HEK293 (cell line): Measurements from ENCODE around the gene ZSCAN25.

Experiments
- CTCF ChIA-PET: fragments of 350-600 bp; formaldehyde crosslinking; extraction: SDS; loops from one replicate; lab custom pipeline; 2021; ENCODE audit warnings: antibody characterized with exemption; lab: Yijun Ruan, JAX
- POLR2A ChIA-PET: fragments of 300-600 bp; formaldehyde crosslinking; extraction: SDS; loops from one replicate; lab custom pipeline; 2020; ENCODE audit warnings: antibody characterized with exemption, inconsistent platforms; lab: Yijun Ruan, JAX
- H3K27ac ChIP-seq: fragments of 200-500 bp; sonication (Bioruptor generic); 2 replicates; pipeline ENCODE4 v1.5.1; 2014; ENCODE audit warnings: low read depth, low read length, control low read depth, inconsistent platforms; ENCODE audit errors: extremely low read depth
- H3K36me3 ChIP-seq, 2 experiments: fragments of 200-500 bp in 1 of 2; sonication (Bioruptor generic) in 1 of 2; 1 replicate in 1 of 2; 2 replicates in 1 of 2; pipeline ENCODE4 v1.5.1; 2014 to 2017; ENCODE audit warnings: inconsistent platforms in 2 of 2, low read length in 2 of 2; ENCODE audit not compliant: control insufficient read depth in 2 of 2, insufficient read depth in 1 of 2
- H3K4me1 ChIP-seq: fragments of 200-500 bp; sonication (Bioruptor generic); 2 replicates; pipeline ENCODE4 v1.5.1; 2014; ENCODE audit warnings: mild to moderate bottlenecking, low read length, inconsistent platforms; ENCODE audit not compliant: control insufficient read depth, insufficient read depth
- H3K4me3 ChIP-seq: 2 replicates; pipeline ENCODE4 v1.5.1; 2011; ENCODE audit warnings: low read depth, mild to moderate bottlenecking, control low read depth, low read length, moderate library complexity
- H3K9me3 ChIP-seq: fragments of 200-500 bp; sonication (Bioruptor generic); 2 replicates; pipeline ENCODE4 v1.5.1; 2014; ENCODE audit warnings: low read depth, low read length, inconsistent platforms; ENCODE audit not compliant: control insufficient read depth, insufficient read depth
- GFI1B ChIP-seq: fragments of 450-650 bp; formaldehyde crosslinking; IDR thresholded peaks from 2 replicates; pipeline ENCODE4 v1.5.1; 2016; ENCODE audit warnings: missing biosample characterization, missing genetic modification characterization
- KLF10 ChIP-seq: fragments of 450-650 bp; IDR thresholded peaks from 2 replicates; pipeline ENCODE4 v1.5.1; 2018; ENCODE audit warnings: missing biosample characterization, mild to moderate bottlenecking, missing genetic modification characterization
- KLF16 ChIP-seq: fragments of 450-650 bp; formaldehyde crosslinking; IDR thresholded peaks from 2 replicates; pipeline ENCODE4 v1.5.1; 2017; ENCODE audit warnings: missing biosample characterization, missing genetic modification characterization
- KLF8 ChIP-seq: fragments of 450-650 bp; formaldehyde crosslinking; IDR thresholded peaks from 2 replicates; pipeline ENCODE4 v1.5.1; 2016; ENCODE audit warnings: missing biosample characterization, missing genetic modification characterization
- RBAK ChIP-seq: fragments of 450-650 bp; formaldehyde crosslinking; IDR thresholded peaks from 2 replicates; pipeline ENCODE4 v1.5.1; 2016; ENCODE audit warnings: missing biosample characterization, missing genetic modification characterization
- SP7 ChIP-seq: fragments of 450-650 bp; formaldehyde crosslinking; IDR thresholded peaks from 2 replicates; pipeline ENCODE4 v1.5.1; 2016; ENCODE audit warnings: missing biosample characterization, missing genetic modification characterization
- YY1 ChIP-seq: fragments of 450-650 bp; formaldehyde crosslinking; IDR thresholded peaks from 2 replicates; pipeline ENCODE4 v1.5.1; 2018; ENCODE audit warnings: missing biosample characterization, missing genetic modification characterization
- YY2 ChIP-seq: fragments of 450-650 bp; formaldehyde crosslinking; IDR thresholded peaks from 2 replicates; pipeline ENCODE4 v1.5.1; 2016; ENCODE audit warnings: missing biosample characterization, missing genetic modification characterization
- ZBTB10 ChIP-seq: fragments of 450-650 bp; formaldehyde crosslinking; IDR thresholded peaks from 2 replicates; pipeline ENCODE4 v1.5.1; 2016; ENCODE audit warnings: missing biosample characterization, missing genetic modification characterization
- ZBTB20 ChIP-seq: fragments of 450-650 bp; formaldehyde crosslinking; IDR thresholded peaks from 2 replicates; pipeline ENCODE4 v1.5.1; 2016; ENCODE audit warnings: missing biosample characterization, missing genetic modification characterization
- ZBTB48 ChIP-seq: fragments of 450-650 bp; formaldehyde crosslinking; IDR thresholded peaks from 2 replicates; pipeline ENCODE4 v1.5.1; 2016; ENCODE audit warnings: missing biosample characterization, missing genetic modification characterization
- ZFP3 ChIP-seq: fragments of 450-650 bp; formaldehyde crosslinking; IDR thresholded peaks from 2 replicates; pipeline ENCODE4 v1.5.1; 2016; ENCODE audit warnings: low read depth, missing biosample characterization, missing genetic modification characterization
- ZIC2 ChIP-seq: fragments of 450-650 bp; formaldehyde crosslinking; IDR thresholded peaks from 2 replicates; pipeline ENCODE4 v1.5.1; 2016; ENCODE audit warnings: missing biosample characterization, missing genetic modification characterization
- ZNF10 ChIP-seq: fragments of 450-650 bp; formaldehyde crosslinking; IDR thresholded peaks from 2 replicates; pipeline ENCODE4 v1.5.1; 2017; ENCODE audit warnings: missing biosample characterization, missing genetic modification characterization
- ZNF121 ChIP-seq: fragments of 450-650 bp; formaldehyde crosslinking; IDR thresholded peaks from 2 replicates; pipeline ENCODE4 v1.5.1; 2016; ENCODE audit warnings: missing biosample characterization, missing genetic modification characterization
- ZNF133 ChIP-seq: fragments of 450-650 bp; formaldehyde crosslinking; IDR thresholded peaks from 2 replicates; pipeline ENCODE4 v1.5.1; 2016; ENCODE audit warnings: missing biosample characterization, missing genetic modification characterization
- ZNF2 ChIP-seq: fragments of 450-650 bp; formaldehyde crosslinking; IDR thresholded peaks from 2 replicates; pipeline ENCODE4 v1.5.1; 2016; ENCODE audit warnings: missing biosample characterization, missing genetic modification characterization
- ZNF394 ChIP-seq: fragments of 450-650 bp; formaldehyde crosslinking; IDR thresholded peaks from 2 replicates; pipeline ENCODE4 v1.5.1; 2016; ENCODE audit warnings: missing biosample characterization, missing genetic modification characterization, mild to moderate bottlenecking, moderate library complexity, borderline replicate concordance
- ZNF510 ChIP-seq: fragments of 450-650 bp; formaldehyde crosslinking; IDR thresholded peaks from 2 replicates; pipeline ENCODE4 v1.5.1; 2018; ENCODE audit warnings: mild to moderate bottlenecking, missing genetic modification characterization, missing biosample characterization; ENCODE audit not compliant: insufficient replicate concordance
- ZNF548 ChIP-seq: fragments of 450-650 bp; formaldehyde crosslinking; IDR thresholded peaks from 2 replicates; pipeline ENCODE4 v1.5.1; 2016; ENCODE audit warnings: missing biosample characterization, missing genetic modification characterization
- ZNF623 ChIP-seq: fragments of 450-650 bp; formaldehyde crosslinking; IDR thresholded peaks from 2 replicates; pipeline ENCODE4 v1.5.1; 2016; ENCODE audit warnings: missing biosample characterization, missing genetic modification characterization
- ZNF660 ChIP-seq: fragments of 450-650 bp; IDR thresholded peaks from 2 replicates; pipeline ENCODE4 v1.5.1; 2018; ENCODE audit warnings: missing biosample characterization, mild to moderate bottlenecking, missing genetic modification characterization
- ZNF707 ChIP-seq: fragments of 450-650 bp; formaldehyde crosslinking; IDR thresholded peaks from 2 replicates; pipeline ENCODE4 v1.5.1; 2016; ENCODE audit warnings: missing biosample characterization, missing genetic modification characterization
- ZNF791 ChIP-seq: fragments of 450-650 bp; formaldehyde crosslinking; IDR thresholded peaks from 2 replicates; pipeline ENCODE4 v1.5.1; 2016; ENCODE audit warnings: missing biosample characterization, missing genetic modification characterization
- ZNF843 ChIP-seq: fragments of 450-650 bp; formaldehyde crosslinking; IDR thresholded peaks from 2 replicates; pipeline ENCODE4 v1.5.1; 2016; ENCODE audit warnings: missing biosample characterization, missing genetic modification characterization
- TF ChIP-seq, protein P1 (sequence below): fragments of 450-650 bp; formaldehyde crosslinking; IDR thresholded peaks from 2 replicates; pipeline ENCODE4 v1.5.1; 2016; ENCODE audit warnings: missing biosample characterization, missing genetic modification characterization
- TF ChIP-seq, protein P2 (sequence below): fragments of 450-650 bp; formaldehyde crosslinking; IDR thresholded peaks from 2 replicates; pipeline ENCODE4 v1.5.1; 2017; ENCODE audit warnings: missing biosample characterization, missing genetic modification characterization
- TF ChIP-seq, protein P3 (sequence below): fragments of 450-650 bp; formaldehyde crosslinking; IDR thresholded peaks from 2 replicates; pipeline ENCODE4 v1.5.1; 2016; ENCODE audit warnings: missing biosample characterization, missing genetic modification characterization

ZSCAN25 gene

GRCh38 chr7:99623702-99624447 is 7.1 kb downstream of the ZSCAN25 start:
- no peak for TF ChIP-seq ZNF394 (tag by site-specific recombination)
- no peak for TF ChIP-seq KLF8
- TF ChIP-seq ZBTB20 (tag by site-specific recombination): no peak
- no peak for TF ChIP-seq ZNF843 (tag by site-specific recombination)
- no peak for TF ChIP-seq ZNF660 (tag by site-specific recombination)
- no peak for TF ChIP-seq GFI1B (tag by site-specific recombination)
- TF ChIP-seq ZNF510 (tag by site-specific recombination): no peak
- TF ChIP-seq ZNF548 (tag by site-specific recombination): no peak
- no peak for TF ChIP-seq SP7 (tag by site-specific recombination)
- TF ChIP-seq, protein P1, sequence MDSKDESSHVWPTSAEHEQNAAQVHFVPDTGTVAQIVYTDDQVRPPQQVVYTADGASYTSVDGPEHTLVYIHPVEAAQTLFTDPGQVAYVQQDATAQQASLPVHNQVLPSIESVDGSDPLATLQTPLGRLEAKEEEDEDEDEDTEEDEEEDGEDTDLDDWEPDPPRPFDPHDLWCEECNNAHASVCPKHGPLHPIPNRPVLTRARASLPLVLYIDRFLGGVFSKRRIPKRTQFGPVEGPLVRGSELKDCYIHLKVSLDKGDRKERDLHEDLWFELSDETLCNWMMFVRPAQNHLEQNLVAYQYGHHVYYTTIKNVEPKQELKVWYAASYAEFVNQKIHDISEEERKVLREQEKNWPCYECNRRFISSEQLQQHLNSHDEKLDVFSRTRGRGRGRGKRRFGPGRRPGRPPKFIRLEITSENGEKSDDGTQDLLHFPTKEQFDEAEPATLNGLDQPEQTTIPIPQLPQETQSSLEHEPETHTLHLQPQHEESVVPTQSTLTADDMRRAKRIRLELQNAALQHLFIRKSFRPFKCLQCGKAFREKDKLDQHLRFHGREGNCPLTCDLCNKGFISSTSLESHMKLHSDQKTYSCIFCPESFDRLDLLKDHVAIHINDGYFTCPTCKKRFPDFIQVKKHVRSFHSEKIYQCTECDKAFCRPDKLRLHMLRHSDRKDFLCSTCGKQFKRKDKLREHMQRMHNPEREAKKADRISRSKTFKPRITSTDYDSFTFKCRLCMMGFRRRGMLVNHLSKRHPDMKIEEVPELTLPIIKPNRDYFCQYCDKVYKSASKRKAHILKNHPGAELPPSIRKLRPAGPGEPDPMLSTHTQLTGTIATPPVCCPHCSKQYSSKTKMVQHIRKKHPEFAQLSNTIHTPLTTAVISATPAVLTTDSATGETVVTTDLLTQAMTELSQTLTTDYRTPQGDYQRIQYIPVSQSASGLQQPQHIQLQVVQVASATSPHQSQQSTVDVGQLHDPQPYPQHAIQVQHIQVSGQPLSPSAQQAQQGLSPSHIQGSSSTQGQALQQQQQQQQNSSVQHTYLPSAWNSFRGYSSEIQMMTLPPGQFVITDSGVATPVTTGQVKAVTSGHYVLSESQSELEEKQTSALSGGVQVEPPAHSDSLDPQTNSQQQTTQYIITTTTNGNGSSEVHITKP (tag by site-specific recombination): no peak
- no peak for TF ChIP-seq ZBTB48
- no peak for TF ChIP-seq ZNF623
- TF ChIP-seq ZNF121: no peak
- TF ChIP-seq ZFP3 (tag by site-specific recombination): no peak
- TF ChIP-seq YY1 (tag by site-specific recombination): no peak
- TF ChIP-seq RBAK (tag by site-specific recombination): no peak
- no peak for TF ChIP-seq ZBTB10 (tag by site-specific recombination)
- no peak for TF ChIP-seq ZIC2 (tag by site-specific recombination)
- no peak for TF ChIP-seq YY2 (tag by site-specific recombination)
- Histone ChIP-seq H3K4me3 (no peak overlapping the region), H3K27ac (no peak overlapping the region), H3K36me3 (peaks cover 60 to 98% of the 10 kb centered on the region in 2 experiments), H3K4me1 (no peaks in the 10 kb centered on the region), H3K9me3 (no peaks in the 10 kb centered on the region)
- ChIA-PET POLR2A (no interaction called here), CTCF (no interaction called here)

- ChIA-PET POLR2A (no interaction called here), CTCF (no interaction called here)
- Histone ChIP-seq H3K9me3 (no peaks in the 10 kb centered on the region), H3K36me3 (peaks cover 58 to 98% of the 10 kb centered on the region in 2 experiments), H3K4me1 (no peaks in the 10 kb centered on the region), H3K4me3 (no peak overlapping the region), H3K27ac (no peak overlapping the region)
- TF ChIP-seq ZNF791 (tag by site-specific recombination): no peak
- no peak for TF ChIP-seq ZNF707
- no peak for TF ChIP-seq KLF16 (tag by site-specific recombination)
- no peak for TF ChIP-seq ZNF133 (tag by site-specific recombination)
- TF ChIP-seq ZNF10 (tag by site-specific recombination): no peak
- TF ChIP-seq, protein P2, sequence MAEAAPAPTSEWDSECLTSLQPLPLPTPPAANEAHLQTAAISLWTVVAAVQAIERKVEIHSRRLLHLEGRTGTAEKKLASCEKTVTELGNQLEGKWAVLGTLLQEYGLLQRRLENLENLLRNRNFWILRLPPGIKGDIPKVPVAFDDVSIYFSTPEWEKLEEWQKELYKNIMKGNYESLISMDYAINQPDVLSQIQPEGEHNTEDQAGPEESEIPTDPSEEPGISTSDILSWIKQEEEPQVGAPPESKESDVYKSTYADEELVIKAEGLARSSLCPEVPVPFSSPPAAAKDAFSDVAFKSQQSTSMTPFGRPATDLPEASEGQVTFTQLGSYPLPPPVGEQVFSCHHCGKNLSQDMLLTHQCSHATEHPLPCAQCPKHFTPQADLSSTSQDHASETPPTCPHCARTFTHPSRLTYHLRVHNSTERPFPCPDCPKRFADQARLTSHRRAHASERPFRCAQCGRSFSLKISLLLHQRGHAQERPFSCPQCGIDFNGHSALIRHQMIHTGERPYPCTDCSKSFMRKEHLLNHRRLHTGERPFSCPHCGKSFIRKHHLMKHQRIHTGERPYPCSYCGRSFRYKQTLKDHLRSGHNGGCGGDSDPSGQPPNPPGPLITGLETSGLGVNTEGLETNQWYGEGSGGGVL (tag by site-specific recombination): no peak
- TF ChIP-seq KLF10 (tag by site-specific recombination): no peak
- TF ChIP-seq ZNF2 (tag by site-specific recombination): no peak
- TF ChIP-seq, protein P3, sequence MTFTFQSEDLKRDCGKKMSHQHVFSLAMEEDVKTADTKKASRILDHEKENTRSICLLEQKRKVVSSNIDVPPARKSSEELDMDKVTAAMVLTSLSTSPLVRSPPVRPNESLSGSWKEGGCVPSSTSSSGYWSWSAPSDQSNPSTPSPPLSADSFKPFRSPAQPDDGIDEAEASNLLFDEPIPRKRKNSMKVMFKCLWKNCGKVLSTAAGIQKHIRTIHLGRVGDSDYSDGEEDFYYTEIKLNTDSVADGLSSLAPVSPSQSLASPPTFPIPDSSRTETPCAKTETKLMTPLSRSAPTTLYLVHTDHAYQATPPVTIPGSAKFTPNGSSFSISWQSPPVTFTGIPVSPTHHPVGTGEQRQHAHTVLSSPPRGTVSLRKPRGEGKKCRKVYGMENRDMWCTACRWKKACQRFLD (tag by site-specific recombination): no peak
Measured at GRCh38 chr7:99624484-99624883, 7.7 kb downstream of the ZSCAN25 start.
